Upper lobe of left lung (tissue), 6 donors: ENCODE results near the gene EXOC4. TPM values are rescaled to one million over a fixed set of nuclear protein-coding genes. Genes with fewer than 3 reads are reported as not detected.
"Not testable (repeated sequence)": the region's sequence is repeated elsewhere in the genome, so short reads cannot be mapped to it uniquely, and the experiment has no call there.

Source experiments
- ATAC-seq, 2 donors: fragments of 200-7000 bp; cut with Tn5 transposase; one replicate each; pipeline ENCODE4 v1.9.1; 2022; ENCODE audit warnings: mild to moderate bottlenecking in 2 of 2, moderate library complexity in 2 of 2; ENCODE audit not compliant: low FRiP score in 2 of 2
- DNase-seq, 2 donors: peaks; one replicate each; pipeline ENCODE4 v3.0.0-alpha.2; 2019 to 2020
- H3K27ac ChIP-seq, 4 donors: fragments of 200-600 bp; sonication (generic); one replicate each; pipeline ENCODE4 v1.5.1; 2016 to 2019
- H3K27me3 ChIP-seq, 4 donors: fragments of 200-600 bp; sonication (generic); one replicate each; pipeline ENCODE4 v1.5.1; 2017 to 2019
- H3K36me3 ChIP-seq, 4 donors: fragments of 200-600 bp; sonication (generic); one replicate each; pipeline ENCODE4 v1.5.1; 2016 to 2019
- H3K4me1 ChIP-seq, 4 donors: fragments of 200-600 bp; sonication (generic); one replicate each; pipeline ENCODE4 v1.5.1; 2018 to 2019
- H3K4me3 ChIP-seq, 4 donors: fragments of 200-600 bp; sonication (generic); one replicate each; pipeline ENCODE4 v1.5.1; 2017 to 2019; ENCODE audit warnings: mild to moderate bottlenecking in 2 of 4, moderate library complexity in 1 of 4
- H3K9me3 ChIP-seq, 4 donors: fragments of 200-600 bp; sonication (generic); one replicate each; pipeline ENCODE4 v1.5.1; 2018 to 2019
- EP300 ChIP-seq, 4 donors: sonication (generic); formaldehyde crosslinking; IDR thresholded peaks; one replicate each; pipeline ENCODE4 v1.5.1; 2017; ENCODE audit warnings: antibody characterized with exemption in 4 of 4, control low read depth in 2 of 4
- POLR2A ChIP-seq, 4 donors: fragments of 450-650 bp; IDR thresholded peaks; one replicate each; pipeline ENCODE4 v1.5.1; 2016 to 2017; ENCODE audit warnings: antibody characterized with exemption in 4 of 4, mild to moderate bottlenecking in 2 of 4
- POLR2AphosphoS5 ChIP-seq, 2 donors: sonication (generic); formaldehyde crosslinking; IDR thresholded peaks; one replicate each; pipeline ENCODE4 v1.5.1; 2017; ENCODE audit warnings: antibody characterized with exemption in 2 of 2
- WGBS, 2 donors: methylation state at CpG; one replicate each; pipeline ENCODE4 v1.1.5; 2017 to 2018; 5-methylcytosine and 5-hydroxymethylcytosine counted together
- total RNA-seq, 6 donors: library from RNA; depleted of rRNA in 4 of 6; stranded (reverse); fragments of >200 nt in 4 of 6; gene quantifications; one replicate each; pipeline versions ENCODE4 v1.1.0 to v1.2.1, GENCODE V29; 2016 to 2021
- TF ChIP-seq, protein P1 (sequence below), 6 experiments: fragments of 450-650 bp in 4 of 6; fragments of 200-600 bp in 2 of 6; sonication (generic) in 2 of 6; IDR thresholded peaks; one replicate each; pipeline ENCODE4 v1.5.1; 2016 to 2019; ENCODE audit warnings: antibody characterized with exemption in 6 of 6
- donor health status: DM: no; HTN: no; CAD: no; lungs with moderate emphysema.
- donor health status: DM: no; HTN: yes; CAD: no; lungs with severe emphysema.

Gene EXOC4
- total RNA-seq, 6 donors from 2014 or later, result 56.3 to 325 (median 99.4) TPM

DNA sequence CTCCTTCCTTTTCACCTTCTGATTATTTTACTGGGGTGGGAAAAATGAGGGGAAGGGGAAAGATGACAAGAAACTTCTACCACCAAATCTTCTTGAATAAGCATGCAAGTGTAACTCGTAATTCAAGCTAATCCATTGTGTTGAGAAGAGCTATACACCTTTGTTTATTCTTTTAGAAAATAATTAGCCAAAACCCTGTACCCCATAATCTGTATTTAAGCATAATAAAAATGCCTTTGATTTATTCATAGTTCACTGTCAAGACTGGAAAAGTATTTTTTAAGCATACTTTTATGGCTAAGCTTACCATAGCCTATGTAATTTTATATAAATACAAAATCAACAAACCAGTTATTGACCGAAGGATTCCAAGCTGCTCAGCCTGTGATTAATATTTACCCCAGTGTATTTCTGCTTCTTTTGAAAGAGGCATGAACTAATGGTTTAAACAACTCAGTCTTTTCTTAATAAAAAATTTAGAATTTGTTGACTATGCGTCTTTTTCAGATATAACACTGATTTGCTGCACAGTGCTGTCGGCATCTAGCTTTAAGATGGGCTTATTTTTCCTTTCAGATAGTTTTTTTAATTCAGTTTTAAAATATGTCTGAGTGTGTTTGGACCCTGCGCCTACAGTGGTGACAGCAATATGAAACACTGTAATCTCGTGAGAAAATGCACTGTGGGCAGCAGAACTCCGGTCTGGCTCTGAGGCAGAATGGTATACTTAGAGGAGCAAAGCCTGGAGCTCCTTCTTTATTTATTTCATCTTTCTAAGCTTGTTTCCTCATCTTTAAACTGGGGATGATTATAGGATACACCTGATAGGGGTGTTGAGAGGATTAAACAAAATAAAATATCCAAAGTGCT, 635.4 kb downstream of the EXOC4 start:
- ATAC-seq (no peak), DNase-seq (no peak)
- Histone ChIP-seq H3K4me3 (no peak overlapping the region), H3K27me3 (no peaks in the 10 kb centered on the region), H3K9me3 (no peaks in the 10 kb centered on the region), H3K4me1 (no peaks in the 10 kb centered on the region), H3K36me3 (no peaks in the 10 kb centered on the region), H3K27ac (no peak overlapping the region)
- TF ChIP-seq, protein P1, sequence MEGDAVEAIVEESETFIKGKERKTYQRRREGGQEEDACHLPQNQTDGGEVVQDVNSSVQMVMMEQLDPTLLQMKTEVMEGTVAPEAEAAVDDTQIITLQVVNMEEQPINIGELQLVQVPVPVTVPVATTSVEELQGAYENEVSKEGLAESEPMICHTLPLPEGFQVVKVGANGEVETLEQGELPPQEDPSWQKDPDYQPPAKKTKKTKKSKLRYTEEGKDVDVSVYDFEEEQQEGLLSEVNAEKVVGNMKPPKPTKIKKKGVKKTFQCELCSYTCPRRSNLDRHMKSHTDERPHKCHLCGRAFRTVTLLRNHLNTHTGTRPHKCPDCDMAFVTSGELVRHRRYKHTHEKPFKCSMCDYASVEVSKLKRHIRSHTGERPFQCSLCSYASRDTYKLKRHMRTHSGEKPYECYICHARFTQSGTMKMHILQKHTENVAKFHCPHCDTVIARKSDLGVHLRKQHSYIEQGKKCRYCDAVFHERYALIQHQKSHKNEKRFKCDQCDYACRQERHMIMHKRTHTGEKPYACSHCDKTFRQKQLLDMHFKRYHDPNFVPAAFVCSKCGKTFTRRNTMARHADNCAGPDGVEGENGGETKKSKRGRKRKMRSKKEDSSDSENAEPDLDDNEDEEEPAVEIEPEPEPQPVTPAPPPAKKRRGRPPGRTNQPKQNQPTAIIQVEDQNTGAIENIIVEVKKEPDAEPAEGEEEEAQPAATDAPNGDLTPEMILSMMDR (IDR thresholded peaks at IDR 0.05), result no peak
- no peak for TF ChIP-seq POLR2A (IDR thresholded peaks at IDR 0.05)
- no peak for TF ChIP-seq POLR2AphosphoS5 (IDR thresholded peaks at IDR 0.05)
- TF ChIP-seq EP300 (IDR thresholded peaks at IDR 0.05), result no peak
- WGBS, 2 donors, result 69 to 81% methylated on average over 7 of the region's 7 CpGs

DNA sequence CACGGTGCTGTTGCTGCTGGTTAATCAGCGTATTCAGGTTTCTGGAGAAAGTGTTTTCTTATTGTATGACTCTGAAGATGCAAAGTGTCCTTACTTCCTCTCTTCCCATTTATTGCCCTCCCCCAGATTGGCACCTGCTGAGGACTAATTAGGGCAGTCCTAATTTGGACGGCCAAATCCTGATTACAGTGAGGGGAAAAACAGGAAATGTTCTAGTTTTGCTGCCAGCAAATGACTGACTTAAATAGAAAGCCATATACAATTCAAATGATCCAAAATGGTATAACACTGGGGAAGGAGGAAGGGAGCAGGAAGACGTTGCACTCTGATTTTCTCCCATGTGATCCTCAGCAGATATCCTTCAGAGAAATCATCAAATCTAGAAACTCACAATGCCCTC, 651.9 kb downstream of the EXOC4 start:
- no peaks in the 10 kb centered on the region for H3K4me1 ChIP-seq
- ATAC-seq, result no peak
- WGBS, 2 donors, result 48 to 62% methylated on average over 4 of the region's 4 CpGs

DNA sequence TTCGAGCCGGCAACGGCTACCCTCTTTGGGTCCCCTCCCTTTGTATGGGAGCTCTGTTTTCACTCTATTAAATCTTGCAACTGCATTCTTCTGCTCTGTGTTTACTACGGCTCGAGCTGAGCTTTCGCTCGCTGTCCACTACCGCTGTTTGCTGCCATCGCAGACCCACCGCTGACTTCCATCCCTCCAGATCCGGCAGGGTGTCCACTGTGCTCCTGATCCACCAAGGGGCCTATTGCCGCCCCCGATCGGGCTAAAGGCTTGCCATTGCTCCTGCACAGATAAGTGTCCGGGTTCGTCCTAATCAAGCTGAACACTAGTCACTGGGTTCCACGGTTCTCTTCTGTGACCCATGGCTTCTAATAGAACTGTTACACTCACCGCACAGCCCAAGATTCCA, 653.7 kb downstream of the EXOC4 start:
- WGBS, 2 donors, result 91 to 98% methylated on average over 15 to 18 of the region's 18 CpGs
- not testable (repeated sequence) for ATAC-seq, H3K9me3 ChIP-seq, H3K4me3 ChIP-seq, H3K27ac ChIP-seq, H3K27me3 ChIP-seq, H3K36me3 ChIP-seq, H3K4me1 ChIP-seq
- DNase-seq, result peak in 1 of 2 donors; percentile 29

More for the DNA sequence above, 651.9 kb downstream of the EXOC4 start:
- no peak overlapping the region for H3K27ac ChIP-seq
- H3K36me3 ChIP-seq, result no peaks in the 10 kb centered on the region
- DNase-seq, result no peak
- no peak overlapping the region for H3K4me3 ChIP-seq
- no peaks in the 10 kb centered on the region for H3K9me3 ChIP-seq
- H3K27me3 ChIP-seq, result no peaks in the 10 kb centered on the region
- TF ChIP-seq, protein P1 (IDR thresholded peaks at IDR 0.05), result no peak
- TF ChIP-seq POLR2AphosphoS5 (IDR thresholded peaks at IDR 0.05) (no peak), EP300 (IDR thresholded peaks at IDR 0.05) (no peak), POLR2A (IDR thresholded peaks at IDR 0.05) (no peak)

DNA sequence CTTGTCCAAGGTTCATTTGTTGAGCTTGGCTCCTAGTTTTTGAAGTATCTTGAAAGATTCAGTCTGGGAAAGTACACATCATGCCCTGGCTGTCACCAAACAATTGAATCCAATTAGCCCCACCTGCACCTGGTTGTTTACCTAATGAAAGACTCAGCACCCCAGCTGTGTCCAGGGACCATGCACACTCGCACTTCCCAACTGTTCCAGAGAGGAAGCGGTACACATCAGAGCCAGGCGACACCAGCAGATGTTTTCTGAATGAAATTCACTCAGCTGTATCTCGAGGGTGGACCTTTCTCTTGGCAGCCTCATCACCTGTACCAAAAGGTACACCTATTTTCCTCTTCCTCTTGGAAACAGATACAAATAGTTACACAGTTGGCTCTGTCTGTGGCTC, 657.9 kb downstream of the EXOC4 start:
- TF ChIP-seq POLR2AphosphoS5 (IDR thresholded peaks at IDR 0.05) (no peak), EP300 (IDR thresholded peaks at IDR 0.05) (no peak), POLR2A (IDR thresholded peaks at IDR 0.05) (no peak)
- TF ChIP-seq, protein P1 (IDR thresholded peaks at IDR 0.05), result no peak
- Histone ChIP-seq H3K36me3 (no peaks in the 10 kb centered on the region), H3K9me3 (no peaks in the 10 kb centered on the region), H3K27me3 (no peaks in the 10 kb centered on the region), H3K27ac (no peak overlapping the region), H3K4me1 (no peaks in the 10 kb centered on the region), H3K4me3 (no peak overlapping the region)
- ATAC-seq (no peak), DNase-seq (no peak)
- WGBS, 2 donors, result 95% methylated on average over 4 of the region's 4 CpGs

DNA sequence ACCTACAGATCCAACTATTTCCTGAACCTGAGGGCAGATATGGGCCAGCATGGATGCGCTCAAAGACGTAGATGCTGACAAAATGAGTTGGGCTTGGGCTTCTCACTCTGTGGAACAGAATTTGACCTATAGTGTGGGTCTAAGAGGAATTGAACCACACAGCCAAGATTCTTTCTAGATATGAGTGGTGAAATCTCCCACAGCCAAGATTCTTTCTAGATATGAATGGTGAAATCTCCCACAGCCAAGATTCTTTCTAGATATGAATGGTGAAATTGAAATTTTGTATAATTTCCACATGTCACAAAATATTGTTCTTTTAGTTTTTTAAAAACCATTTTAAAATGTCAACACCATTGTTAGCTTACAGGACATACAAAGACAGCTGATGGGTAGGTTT, 658.8 kb downstream of the EXOC4 start:
- ATAC-seq (no peak), DNase-seq (no peak)
- no peaks in the 10 kb centered on the region for H3K27me3 ChIP-seq
- no peaks in the 10 kb centered on the region for H3K36me3 ChIP-seq
- no peaks in the 10 kb centered on the region for H3K4me1 ChIP-seq
- WGBS, 2 donors, result 95 to 100% methylated on average over 2 of the region's 2 CpGs
- H3K4me3 ChIP-seq, result no peak overlapping the region
- no peak overlapping the region for H3K27ac ChIP-seq
- TF ChIP-seq POLR2A (IDR thresholded peaks at IDR 0.05), result no peak
- TF ChIP-seq POLR2AphosphoS5 (IDR thresholded peaks at IDR 0.05), result no peak
- no peak for TF ChIP-seq EP300 (IDR thresholded peaks at IDR 0.05)
- TF ChIP-seq, protein P1 (IDR thresholded peaks at IDR 0.05), result no peak
- H3K9me3 ChIP-seq, result no peaks in the 10 kb centered on the region
